RPMI8226 (cell line): Measurements from ENCODE around the gene PFDN1.
"Not testable (repeated sequence)": the region's sequence is repeated elsewhere in the genome, so short reads cannot be mapped to it uniquely, and the experiment has no call there.

Source experiments
- DNase-seq: peaks from one replicate; pipeline ENCODE4 v3.0.0-alpha.2; 2015

The PFDN1 gene

DNA sequence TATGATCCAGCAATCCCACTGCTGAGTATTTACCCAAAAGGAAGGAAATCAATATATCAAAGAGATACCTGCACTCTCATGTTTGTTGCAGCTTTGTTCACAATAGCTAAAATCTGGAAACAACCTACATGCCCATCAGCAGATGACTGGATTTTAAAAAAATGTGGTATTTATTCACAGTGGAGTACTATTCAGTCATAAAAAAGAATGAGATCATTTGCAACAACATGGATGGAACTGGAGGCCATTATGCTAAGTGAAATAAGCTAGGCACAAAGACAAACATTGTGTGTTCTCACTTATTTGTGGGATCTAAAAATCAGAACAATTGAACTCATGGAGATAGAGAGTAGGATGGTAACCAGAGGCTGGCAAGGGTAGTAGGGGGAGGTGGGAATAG lies 94.8 kb downstream of the PFDN1 start:
- DNase-seq, result no peak

DNA sequence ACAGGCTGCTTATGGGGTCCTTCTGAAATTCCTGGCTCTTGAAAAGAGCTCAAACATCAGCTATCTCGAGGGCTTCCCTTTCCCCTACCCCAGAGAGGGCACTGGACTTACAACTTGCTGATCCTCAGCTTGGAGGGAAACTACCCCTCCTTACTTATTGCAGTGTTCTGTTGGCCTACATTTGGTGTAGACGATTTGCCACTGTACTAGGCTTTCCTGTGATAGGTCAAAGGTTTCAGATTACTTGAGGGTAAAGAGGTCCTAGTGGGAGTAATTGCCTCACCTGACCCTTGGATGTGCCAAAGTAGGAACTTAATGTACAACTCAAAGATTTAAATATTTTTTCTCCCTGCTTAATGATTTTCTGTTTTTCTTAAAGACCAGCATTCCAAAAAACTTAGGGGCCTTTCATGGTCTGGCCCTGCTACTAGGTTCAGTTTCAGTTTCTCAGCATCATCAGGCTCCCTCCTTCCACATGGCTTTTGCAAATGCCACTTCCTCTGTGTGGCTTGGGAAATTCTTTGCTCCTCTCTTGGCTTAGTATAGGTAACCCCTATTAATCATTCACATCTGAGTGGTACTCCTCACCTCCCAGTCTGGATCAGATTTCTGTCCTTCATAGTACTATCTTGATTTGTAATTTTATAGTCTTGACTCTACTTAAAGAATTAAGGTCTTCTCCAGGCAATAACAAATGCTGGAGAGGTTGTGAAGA lies 95.5 kb downstream of the PFDN1 start:
- no peak for DNase-seq

DNA sequence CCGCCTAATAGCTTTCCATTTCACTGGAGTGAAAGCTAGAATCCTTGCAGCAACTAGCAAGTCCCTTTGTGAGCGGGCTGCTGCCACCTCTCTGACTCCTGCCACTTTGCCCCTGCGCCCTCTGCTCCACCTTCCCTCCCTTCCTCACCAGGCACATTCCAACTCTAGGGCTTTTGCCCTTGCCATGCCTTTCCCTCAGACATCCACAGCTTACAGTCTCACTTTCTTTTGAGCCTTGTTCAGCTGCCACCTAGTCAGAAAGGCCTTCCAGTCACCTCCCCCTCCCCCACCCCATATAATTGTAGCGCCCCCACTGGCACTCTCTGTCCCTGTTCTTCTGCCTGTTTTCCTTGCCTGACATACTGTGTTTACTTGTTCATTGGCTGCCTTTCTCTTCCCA lies 96.9 kb downstream of the PFDN1 start:
- no peak for DNase-seq

DNA sequence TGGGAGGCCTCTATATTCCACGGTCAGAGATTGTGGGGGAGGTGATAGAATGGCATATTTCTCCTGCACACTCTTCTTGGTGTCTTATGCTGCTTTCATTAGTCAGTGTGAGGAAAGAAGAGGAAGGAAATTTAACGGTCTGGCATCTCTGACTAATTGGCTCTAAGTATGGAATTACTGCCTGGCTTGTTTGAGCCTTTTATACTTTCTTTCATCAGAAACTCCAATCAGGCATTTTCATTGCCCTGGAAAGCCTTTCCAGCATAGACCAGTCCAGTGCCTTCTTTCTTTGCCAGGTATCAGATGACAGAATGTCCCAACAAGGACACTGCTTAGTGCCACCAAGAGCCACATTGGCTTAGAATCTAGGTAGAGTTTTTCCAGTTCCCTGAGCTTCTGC lies 97.7 kb downstream of the PFDN1 start:
- no peak for DNase-seq

DNA sequence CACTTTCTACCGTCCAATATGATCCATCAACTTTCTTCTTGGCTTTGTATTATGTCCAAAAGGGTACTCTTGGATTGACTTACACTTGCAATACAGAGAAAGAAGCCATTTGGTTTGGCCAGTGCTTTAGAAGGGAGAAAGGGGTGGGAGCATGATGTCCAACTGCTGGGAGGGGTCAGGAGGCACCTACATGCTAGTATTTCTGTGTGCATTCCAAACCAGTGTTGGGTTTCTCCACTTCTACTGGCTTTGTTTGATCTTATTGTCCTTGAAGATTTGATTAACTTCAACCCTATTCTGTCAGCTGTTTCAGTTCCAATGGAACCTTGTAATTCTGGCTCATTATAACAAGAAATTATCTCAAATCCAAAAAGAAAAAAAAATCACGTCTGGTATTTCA lies 100.3 kb downstream of the PFDN1 start:
- DNase-seq, result no peak

DNA sequence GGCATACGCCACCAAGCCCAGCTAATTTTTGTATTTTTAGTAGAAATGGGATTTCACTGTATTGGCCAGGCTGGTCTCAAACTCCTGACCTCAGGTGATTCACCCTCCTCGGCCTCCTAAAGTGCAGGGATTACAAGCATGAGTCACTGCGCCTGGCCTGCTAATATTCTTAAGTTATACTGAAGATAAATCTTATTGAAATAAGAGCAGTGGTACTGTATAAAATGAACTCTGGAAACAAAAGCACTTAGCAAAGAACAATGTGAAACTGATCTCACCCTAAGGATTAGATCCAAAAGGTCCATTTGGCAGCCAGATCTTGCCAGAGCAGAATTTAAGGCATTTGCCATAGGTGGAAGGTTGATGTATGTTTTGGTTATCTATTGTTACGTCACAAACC lies 100.8 kb downstream of the PFDN1 start:
- DNase-seq, result no peak

DNA sequence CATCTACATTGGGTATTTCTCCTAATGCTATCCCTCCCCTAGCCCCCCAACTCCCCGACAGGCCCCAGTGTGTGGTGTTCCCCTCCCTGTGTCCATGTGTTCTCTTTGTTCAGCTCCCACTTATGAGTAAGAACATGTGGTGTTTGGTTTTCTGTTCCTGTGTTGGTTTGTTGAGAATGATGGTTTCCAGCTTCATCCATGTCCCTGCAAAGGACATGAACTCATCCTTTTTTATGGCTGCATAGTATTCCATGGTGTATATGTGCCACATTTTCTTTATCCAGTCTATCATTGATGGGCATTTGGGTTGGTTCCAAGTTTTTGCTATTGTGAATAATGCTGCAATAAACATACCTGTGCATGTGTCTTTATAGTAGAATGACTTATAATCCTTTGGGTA lies 104.0 kb downstream of the PFDN1 start:
- not testable (repeated sequence) for DNase-seq

DNA sequence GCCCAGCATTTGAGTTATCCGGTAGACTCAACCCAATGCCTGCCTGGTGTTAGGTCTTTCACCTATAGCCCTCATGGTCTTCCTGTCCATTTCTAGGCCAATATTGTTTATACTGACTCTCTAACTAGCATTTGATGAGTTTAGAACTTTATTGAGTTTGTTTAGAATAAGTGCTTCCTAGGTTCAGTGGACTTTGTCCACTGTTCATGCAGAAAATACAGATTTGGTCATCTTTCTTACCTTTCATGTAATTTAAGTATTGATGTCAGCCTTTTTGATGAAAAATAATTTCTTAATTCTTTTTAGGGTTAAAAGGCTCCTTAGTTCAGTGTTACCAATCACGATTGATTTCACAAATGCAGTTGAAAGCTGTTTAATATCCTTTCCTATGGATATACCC lies 105.9 kb downstream of the PFDN1 start:
- DNase-seq, result no peak

DNA sequence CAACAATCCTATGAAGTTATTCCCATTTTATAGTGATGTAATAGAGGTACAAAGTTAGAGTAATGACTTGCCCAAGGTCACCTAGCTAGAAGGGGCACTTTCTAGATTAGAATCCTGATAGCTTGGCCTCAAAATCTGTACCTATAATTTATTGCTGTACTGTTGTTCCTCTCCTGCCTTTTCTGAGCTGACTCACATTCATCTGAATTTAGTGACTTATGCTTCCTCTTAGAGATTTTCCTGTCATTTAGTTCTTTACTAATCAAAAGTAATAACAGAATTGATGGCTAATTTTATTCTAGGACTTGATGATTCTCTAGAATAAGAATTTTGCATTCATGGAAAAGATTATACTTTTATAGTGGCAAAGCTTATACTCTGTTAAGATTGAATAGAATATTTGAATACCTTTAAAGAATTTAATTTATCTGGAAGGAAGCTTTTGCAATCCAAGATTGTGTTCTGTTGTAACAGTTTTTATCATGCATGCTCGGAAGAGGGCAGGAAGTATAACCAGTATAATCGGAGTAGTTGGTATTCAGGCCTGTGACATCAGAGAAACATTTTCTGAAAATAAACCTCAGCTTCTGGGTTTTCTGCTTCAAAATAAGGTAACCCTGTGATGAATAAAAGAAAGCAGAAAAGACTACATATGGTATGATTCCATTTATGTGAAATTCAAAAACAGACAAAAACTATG lies 106.6 kb downstream of the PFDN1 start:
- no peak for DNase-seq
